H54 (cell line): ENCODE data around the gene SLC9A4.

Source experiments
- DNase-seq: peaks from one replicate; pipeline ENCODE4 v3.0.0; 2011; ENCODE audit warnings: low spot score, mixed read lengths; ENCODE audit not compliant: insufficient read length
- FAIRE-seq: peaks from 3 replicates; lab custom pipeline; 2011; peaks lifted over from hg19 to GRCh38; lab: Jason Lieb, UNC
- POLR2A ChIP-seq: IDR thresholded peaks from 2 replicates; pipeline ENCODE4 v1.6.1; 2011; ENCODE audit warnings: low read depth, mild to moderate bottlenecking, low read length

The SLC9A4 gene

DNA sequence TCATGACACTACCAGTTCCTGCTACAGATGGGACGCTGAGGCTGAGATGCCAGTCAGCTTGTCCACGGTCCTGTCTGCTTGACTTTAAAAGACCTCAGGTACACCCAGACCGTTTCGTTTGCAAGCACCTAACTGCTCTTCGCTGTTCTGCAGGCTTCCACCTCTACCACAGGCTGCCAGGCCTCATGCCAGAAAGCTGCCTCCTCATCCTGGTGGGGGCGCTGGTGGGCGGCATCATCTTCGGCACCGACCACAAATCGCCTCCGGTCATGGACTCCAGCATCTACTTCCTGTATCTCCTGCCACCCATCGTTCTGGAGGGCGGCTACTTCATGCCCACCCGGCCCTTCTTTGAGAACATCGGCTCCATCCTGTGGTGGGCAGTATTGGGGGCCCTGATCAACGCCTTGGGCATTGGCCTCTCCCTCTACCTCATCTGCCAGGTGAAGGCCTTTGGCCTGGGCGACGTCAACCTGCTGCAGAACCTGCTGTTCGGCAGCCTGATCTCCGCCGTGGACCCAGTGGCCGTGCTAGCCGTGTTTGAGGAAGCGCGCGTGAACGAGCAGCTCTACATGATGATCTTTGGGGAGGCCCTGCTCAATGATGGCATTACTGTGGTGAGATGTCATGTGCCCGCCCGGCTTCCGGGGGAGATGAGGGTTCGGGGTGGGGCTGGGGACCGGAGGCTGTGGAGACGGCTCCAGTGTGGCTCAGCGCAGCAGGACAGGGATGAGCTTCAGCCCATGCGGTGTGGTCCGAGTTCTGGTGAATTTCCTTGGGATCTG, 5.9 kb downstream of the SLC9A4 start:
- FAIRE-seq (no peak), DNase-seq (no peak)
- TF ChIP-seq POLR2A, result no peak

DNA sequence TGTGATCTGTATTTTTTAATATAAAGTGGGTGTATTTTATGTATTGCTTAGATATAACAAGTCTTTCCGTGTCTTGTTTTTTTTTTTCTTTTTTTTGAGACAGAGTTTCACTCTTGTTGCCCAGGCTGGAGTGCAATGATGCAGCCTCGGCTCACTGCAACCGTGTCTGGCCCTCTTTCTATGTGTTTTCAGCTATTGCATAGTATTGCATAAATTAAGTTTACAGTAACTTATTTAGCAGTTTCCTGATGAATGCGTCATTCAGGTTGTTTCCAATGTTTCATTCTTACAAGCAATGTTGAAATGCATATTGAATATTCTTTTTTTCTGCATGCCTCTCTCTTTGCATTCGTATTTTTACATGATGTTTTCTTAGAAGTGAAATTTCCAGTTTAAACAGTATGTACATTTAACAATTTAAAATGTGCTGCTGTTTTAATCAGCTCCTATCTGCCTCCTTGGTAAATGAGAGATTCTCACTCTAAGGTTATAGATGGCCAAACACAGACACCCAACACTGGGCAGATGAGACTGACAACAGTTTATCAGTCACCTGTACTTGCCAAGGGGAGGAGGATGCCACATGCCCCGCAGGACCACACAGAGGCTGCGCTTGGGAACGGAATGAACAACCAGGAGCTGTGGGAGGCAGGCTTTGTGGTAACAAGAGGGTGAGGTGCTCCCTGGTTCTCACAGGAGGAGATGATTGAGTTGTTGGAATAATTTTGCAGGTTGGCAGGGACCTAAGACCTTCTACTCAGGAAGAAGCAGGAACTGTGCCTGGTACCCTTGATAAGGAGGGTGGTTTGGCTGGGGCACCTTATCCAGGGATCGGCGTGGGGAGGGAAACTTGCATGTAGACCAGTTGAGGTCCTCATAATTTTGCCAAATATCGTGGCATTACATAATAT, 7.5 kb downstream of the SLC9A4 start:
- DNase-seq (no peak), FAIRE-seq (no peak)
- no peak for TF ChIP-seq POLR2A

DNA sequence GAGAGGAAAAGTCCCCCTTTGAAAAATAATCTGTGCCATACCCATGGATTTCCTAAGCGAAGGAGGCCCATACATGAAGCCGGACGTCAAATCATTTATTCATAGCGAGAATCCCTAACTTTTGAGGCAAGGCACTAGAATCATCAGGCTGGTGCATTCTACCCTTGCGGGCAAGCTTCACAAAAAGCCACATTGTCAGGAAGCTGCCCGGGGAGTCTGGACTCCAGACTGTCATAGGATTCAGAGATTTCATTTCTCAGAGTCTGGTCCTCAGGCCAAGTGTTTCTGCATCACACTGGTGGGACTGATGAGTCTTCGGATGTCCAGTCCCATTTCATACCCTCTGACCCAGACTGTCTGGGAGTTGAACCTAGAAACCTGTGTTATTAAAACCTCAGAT, 8.9 kb downstream of the SLC9A4 start:
- no peak for FAIRE-seq
- no peak for TF ChIP-seq POLR2A
- DNase-seq, result no peak

DNA sequence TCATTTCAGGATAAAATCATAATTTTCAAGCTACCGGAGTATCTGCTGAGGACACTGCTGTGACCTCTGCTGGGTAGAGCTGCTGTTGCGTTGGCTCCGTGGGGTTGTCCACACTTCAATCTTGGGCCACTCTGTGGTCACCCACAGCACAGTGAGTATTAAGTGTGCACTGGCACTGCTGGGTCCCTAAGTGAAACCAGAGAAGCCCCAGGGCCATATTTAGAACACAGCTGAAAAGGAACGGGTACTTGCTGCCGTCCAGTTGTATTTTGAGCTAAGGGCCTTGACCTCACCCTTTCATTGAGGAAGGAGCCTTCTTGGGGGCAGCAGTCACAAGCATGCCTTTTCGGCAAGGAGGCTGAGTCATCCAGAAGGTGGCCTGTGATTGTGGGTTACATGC, 10.1 kb downstream of the SLC9A4 start:
- DNase-seq (no peak), FAIRE-seq (no peak)
- TF ChIP-seq POLR2A, result no peak

DNA sequence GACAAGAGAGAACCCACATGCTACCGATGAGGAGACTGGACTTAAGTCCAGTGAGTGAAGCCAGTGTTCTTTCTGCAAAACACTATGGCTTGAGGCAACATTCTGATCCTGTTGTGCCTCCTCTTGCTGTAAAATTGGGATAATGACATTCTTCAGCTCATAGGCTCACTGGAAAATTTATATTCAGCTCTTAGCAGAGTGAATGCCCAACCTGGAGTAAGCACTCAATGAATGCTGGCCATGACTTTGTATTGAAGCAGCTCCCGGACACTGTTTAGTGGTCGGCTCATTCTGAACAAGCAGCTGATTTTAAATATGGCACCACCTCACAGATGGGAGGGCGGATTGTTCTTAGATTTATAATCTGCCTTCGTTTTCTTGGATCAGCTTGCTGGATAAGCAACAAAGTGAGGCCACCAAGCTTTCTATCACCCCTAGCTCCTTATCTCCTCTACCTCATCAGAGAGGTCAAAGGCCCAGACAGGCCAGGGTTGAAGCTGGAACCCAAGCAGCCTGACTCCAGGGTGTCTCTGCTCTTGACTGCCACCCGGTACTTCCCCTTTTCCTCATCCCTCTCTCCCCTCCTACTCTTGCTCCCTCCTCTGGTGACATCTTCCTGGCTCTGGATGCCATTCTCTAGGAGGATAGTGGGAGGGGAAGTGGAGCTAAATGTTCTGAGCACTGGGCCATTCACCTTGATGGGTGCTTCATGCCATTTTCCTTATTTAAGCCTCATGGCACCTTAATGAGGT, 11.5 kb downstream of the SLC9A4 start:
- DNase-seq, result no peak
- TF ChIP-seq POLR2A, result no peak
- FAIRE-seq, result no peak

DNA sequence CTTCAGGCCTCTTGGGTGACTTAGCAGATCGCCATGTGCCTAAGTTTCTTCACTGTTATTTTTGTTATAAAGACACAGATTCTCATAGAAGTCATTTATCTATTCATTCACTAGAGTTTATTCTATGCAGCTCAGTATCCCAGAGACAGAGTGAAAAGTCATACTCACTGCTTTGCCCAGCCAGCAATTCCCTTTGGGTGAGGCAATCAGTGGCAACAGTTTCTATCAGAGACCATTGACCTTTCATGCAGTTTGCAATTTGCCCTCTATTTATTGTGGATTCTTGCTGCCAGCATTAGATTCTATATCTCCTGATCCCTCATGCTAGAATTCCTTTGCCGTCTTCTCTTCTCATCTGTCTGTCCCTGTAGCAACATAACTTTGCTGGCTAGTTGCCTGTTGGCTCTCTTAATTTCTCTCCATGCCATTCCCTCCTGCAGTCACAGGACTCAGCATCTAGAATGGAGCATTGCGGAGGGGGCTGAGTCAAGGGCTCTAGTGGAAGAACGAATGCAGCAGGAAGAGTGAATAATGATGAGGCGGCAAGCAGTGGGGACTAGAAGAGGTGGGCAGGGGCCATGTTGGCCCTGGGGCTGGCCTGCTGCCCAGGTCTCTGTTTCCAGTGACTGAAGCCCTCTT, 12.2 kb downstream of the SLC9A4 start:
- FAIRE-seq, result no peak

DNA sequence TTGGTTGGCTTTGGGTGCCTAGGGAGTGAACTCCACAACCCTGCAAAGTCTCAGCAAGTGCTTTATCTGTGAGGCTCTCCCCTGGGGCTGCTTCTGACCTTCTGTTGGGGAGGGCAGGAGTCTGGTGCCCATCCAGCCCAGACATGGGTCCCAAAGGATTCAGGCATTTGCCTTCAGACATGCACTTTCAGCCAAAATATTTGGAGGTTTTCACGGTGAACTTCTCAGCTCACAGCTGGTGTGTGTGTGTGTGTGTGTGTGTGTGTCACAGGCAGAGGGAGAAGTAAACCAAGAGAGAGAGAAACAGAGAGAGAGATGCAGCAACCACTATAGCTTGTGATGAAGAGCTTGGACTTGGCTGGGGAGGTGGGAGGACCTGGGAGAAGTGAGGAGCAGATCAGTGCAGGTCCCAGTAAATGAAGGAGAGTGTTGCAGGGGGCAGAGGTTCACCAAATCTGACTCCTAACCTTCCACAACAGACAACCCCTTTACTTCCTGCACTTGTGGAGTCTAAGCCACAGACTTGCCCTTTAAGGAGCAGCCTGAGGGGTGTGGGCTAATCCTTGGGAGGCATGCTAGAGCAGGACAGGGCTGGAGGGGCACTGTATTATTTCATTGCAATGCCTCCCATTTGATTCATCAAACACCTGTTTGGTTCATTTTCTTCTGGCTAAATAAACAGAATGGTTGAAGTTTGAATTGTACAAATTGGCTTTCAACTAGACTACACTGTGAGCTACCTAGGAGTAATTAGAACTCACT, 14.1 kb downstream of the SLC9A4 start:
- TF ChIP-seq POLR2A, result no peak
- DNase-seq (no peak), FAIRE-seq (no peak)

More for the DNA sequence above, 12.2 kb downstream of the SLC9A4 start:
- DNase-seq, result no peak
- TF ChIP-seq POLR2A, result no peak

DNA sequence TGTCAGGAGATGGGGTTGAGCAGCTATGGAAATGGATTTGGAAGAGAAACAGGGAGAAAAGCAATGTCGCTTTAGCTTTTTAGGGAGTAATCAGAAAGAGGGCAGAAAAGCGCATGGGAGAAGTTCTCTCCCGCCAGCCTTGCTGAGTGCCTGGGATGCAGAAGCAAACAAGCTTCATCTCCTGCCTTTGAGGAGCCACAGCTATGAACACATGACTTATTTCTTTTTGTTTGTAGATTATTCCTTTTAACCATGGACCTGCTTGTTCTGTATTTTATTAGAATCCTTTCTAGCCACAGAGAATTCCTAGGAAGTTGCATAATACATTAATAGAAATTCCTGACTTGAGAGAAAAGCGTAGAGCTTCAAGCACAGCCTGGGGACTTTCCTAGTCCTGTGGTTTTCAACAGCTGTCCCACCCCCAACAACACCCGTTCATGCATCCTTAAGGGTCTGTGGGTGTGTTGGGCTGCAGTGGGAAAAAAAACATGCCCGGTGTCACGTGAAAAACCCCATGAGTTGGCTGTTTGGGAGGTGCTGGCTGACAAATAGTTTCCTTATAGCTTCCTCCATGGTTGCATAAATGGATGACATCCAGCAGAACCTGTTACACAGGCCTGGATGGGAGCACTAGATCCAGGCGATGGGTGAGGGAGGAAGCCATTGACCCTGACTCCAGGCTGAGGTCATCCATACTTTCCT, 14.9 kb downstream of the SLC9A4 start:
- no peak for FAIRE-seq
- no peak for DNase-seq
- no peak for TF ChIP-seq POLR2A

DNA sequence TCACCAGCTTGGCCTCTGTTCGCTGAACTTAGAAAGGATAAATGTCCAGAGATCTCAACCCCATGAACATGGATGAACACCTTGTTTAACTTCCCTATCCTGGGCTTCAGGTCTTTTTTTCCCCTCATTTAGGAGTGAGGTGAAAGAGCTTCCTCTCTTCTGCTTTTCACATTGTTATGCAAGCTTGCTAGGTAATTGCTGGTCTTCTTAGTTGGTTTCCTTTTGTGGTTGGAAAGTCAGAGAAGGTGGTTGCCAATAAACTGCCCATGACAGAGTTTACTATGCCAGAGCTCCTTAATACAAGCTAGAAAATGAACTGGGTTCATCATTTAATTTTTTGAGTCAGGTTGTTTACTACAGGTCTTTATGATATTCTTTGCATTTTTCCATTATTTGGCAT, 16.6 kb downstream of the SLC9A4 start:
- TF ChIP-seq POLR2A, result no peak
- no peak for FAIRE-seq

DNA sequence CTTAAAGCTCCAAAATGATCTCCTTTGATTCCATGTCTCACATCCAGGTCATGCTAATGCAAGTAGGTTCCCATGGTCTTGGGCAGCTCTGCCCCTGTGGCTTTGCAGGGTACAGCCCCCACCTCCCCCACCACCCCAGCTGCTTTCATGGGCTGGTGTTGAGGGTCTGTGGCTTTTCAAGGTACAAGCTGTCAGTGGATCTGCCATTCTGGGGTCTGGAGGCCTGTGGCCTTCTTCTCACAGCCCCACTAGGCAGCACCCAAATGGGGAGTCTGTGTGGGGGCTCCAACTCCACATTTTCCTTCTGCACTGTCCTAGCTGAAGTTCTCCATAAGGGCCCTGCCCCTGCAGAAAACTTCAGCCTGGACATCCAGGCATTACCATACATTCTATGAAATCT, 19.0 kb downstream of the SLC9A4 start:
- DNase-seq (no peak), FAIRE-seq (no peak)
- TF ChIP-seq POLR2A, result no peak

More for the DNA sequence above, 16.6 kb downstream of the SLC9A4 start:
- DNase-seq, result no peak

DNA sequence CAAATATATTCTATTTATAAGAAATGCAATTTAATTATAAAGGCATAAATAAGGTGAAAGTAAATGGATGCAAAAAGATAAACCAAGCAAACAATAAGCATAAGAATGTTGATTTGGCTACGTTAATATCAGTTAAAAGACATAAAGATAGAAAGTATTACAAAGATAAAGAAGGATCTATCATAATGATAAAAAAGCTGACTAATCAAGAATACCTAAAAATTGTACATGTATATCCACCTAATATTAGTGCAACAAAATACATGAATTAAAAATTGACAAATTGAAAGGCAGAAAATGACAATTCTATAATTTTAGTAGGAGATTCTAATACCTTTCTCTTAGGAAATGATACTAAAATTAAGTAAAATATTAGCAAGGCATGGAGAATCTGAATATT, 21.5 kb downstream of the SLC9A4 start:
- no peak for TF ChIP-seq POLR2A
- DNase-seq, result no peak
- no peak for FAIRE-seq

DNA sequence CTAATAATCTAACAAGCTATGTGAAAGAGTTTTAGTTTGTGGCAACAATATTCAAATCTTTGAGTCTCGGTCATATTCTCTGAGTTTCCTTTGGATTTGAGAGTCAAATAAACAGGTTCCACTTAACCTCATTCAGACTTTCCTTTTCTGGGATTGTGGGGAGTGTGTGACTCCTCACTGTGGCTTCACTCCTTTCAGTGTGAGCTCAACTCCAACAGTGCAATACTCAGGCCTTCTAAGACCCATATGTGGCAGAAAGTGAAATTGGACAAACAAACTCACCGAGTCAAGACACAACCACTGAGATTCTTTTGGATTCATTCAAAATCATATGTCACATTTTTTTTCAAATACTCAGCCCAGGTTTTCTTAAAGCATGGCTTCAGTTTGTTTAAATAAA, 25.4 kb downstream of the SLC9A4 start:
- no peak for FAIRE-seq
- no peak for DNase-seq
- no peak for TF ChIP-seq POLR2A
